GM21381 (cell line): ENCODE data around the gene AMBP.

Experiments
- ATAC-seq: cut with Tn5 transposase; IDR thresholded peaks from one replicate; pipeline ENCODE4 v1.9.1; 2021; ENCODE audit warnings: mild to moderate bottlenecking, moderate library complexity; ENCODE audit not compliant: unreplicated experiment

AMBP gene

GRCh38 chr9:114015607-114016006 lies 62.5 kb downstream of the AMBP start:
- no peak for ATAC-seq

DNA sequence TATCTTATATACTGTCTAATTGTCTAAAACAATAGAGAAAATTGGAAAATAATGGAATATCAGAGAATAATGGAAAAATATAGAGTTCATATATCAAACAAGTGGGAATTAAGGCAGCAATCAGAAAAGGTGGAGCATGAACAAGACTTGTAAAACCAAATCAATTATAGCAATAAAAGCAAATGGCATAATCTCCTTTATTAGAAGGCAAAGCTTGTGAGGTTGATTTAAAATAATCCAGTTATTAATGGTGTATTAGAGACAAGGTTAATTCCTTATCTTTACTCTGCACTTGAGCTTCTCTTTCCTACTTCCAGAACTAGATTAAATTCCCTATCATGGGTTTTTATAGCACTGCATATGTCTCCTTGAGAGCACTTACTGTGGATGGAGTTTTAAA lies 64.1 kb downstream of the AMBP start:
- no peak for ATAC-seq

- no peak for ATAC-seq
Observed at GRCh38 chr9:114012126-114012525, 66.0 kb downstream of the AMBP start.

- no peak for ATAC-seq
Observed at GRCh38 chr9:114011313-114011712, 66.8 kb downstream of the AMBP start.
